ENCODE results near the gene AJUBA. TPM values are rescaled to one million over a fixed set of nuclear protein-coding genes. Genes with fewer than 3 reads are reported as not detected.

Gene AJUBA
- total RNA-seq, 1 donor from 2014 or later = 146 TPM

DNA sequence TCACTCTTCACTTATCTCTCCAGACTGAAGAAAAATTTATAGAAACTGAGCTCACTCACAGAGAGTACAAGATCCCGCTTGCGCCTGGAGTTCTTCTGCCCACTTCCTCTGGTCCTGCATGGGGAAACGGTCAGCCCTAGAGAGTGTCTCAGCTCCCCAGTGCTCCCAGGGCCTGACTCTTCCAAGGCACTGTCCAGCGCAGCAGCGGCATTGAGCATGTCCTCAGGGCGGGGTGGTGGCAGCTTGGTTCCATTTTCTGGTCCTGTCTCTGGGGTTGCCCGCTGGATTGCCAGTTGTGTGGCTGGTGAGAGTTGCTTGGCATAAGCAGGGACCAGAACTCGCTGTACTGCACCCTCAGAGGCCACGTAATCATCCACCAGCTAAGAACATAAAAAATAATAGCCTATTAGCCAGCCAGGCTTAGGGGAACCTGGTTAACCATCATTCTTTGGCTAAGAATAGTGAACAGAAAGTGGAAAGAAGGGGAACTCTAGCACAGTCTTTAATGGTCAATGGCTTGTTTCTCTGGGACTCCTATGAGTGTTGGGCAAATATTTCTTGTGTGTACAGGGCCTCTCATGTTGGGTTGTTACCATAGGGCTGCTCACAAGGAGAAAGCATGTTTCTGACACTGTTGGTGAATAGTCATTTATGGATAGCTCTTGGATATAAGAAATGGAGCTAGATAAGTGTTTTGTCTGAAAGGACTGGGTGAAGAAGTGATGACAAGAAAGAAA, 13.7 kb upstream of the AJUBA start:
- Histone ChIP-seq H3K36me3 (ENCODE audit: insufficient read depth, low read length) (no peaks in the 10 kb centered on the region), H2AFZ (ENCODE audit: low read depth, low read length) (no peak overlapping the region), H3K4me2 (ENCODE audit: low read length) (no peak overlapping the region), H3K79me2 (ENCODE audit: insufficient read depth, low read length) (no peaks in the 10 kb centered on the region), H3K4me1 (ENCODE audit: insufficient read depth, low read length) (peaks cover 5% of the 10 kb centered on the region), H3K4me3 (ENCODE audit: insufficient read depth, low read depth, low read length) (no peak overlapping the region), H4K20me1 (ENCODE audit: insufficient read depth, low read length) (no peaks in the 10 kb centered on the region), H3K9me3 (ENCODE audit: insufficient read depth, low read depth, low read length) (no peaks in the 10 kb centered on the region), H3K27me3 (ENCODE audit: insufficient read depth, low read length) (no peaks in the 10 kb centered on the region), H3K9ac (ENCODE audit: low read length) (no peak overlapping the region), H3K27ac (ENCODE audit: low read depth, low read length) (no peak overlapping the region)
- no peak for DNase-seq (ENCODE audit: low read depth)
- no peak for FAIRE-seq
- no peaks in the 10 kb centered on the region for H3K27me3 Mint-ChIP-seq (ENCODE audit: low read depth, unreplicated experiment)
- TF ChIP-seq, protein P1, sequence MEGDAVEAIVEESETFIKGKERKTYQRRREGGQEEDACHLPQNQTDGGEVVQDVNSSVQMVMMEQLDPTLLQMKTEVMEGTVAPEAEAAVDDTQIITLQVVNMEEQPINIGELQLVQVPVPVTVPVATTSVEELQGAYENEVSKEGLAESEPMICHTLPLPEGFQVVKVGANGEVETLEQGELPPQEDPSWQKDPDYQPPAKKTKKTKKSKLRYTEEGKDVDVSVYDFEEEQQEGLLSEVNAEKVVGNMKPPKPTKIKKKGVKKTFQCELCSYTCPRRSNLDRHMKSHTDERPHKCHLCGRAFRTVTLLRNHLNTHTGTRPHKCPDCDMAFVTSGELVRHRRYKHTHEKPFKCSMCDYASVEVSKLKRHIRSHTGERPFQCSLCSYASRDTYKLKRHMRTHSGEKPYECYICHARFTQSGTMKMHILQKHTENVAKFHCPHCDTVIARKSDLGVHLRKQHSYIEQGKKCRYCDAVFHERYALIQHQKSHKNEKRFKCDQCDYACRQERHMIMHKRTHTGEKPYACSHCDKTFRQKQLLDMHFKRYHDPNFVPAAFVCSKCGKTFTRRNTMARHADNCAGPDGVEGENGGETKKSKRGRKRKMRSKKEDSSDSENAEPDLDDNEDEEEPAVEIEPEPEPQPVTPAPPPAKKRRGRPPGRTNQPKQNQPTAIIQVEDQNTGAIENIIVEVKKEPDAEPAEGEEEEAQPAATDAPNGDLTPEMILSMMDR (IDR thresholded peaks at IDR 0.05; ENCODE audit: insufficient read depth, low read depth, low read length) = no peak
- no peak for TF ChIP-seq EZH2 (IDR thresholded peaks at IDR 0.05; ENCODE audit: insufficient read depth, low read length)
- peak overlapping the region; percentile 21 for H3K4me3 Mint-ChIP-seq (ENCODE audit: unreplicated experiment)
- H3K4me1 Mint-ChIP-seq (ENCODE audit: low read depth, unreplicated experiment) = peaks cover 8% of the 10 kb centered on the region
- H3K9me3 Mint-ChIP-seq (ENCODE audit: unreplicated experiment) = no peaks in the 10 kb centered on the region
- peak overlapping the region; percentile 12 for H3K27ac Mint-ChIP-seq (ENCODE audit: unreplicated experiment)
- H3K36me3 Mint-ChIP-seq (ENCODE audit: low read depth, unreplicated experiment) = no peaks in the 10 kb centered on the region

DNA sequence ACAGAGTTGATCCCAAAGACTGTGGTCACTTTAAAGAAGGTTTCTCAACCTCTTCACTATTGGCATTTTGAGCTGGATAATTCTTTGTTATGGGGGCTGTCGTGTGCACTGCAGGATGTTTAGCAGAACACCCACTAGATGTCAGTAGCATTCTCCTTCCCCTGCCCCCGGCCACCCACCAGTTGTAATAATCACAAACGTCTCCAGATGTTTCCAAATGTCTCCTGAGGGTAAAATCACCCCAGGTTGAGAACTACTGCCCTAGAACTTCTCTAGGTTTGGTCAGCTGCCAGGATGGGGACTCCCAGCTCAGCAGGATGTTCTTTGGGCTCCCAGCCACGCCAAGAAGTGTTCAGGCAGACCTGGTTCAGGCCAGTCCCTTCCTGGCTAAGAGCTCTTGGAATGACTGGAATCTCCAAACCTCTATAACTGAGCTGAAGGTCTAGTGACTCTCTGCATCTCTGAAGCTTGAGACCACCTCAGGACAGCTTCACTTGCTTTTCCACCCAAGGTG, 12.5 kb upstream of the AJUBA start:
- Histone ChIP-seq H3K27me3 (ENCODE audit: insufficient read depth, low read length) (no peaks in the 10 kb centered on the region), H3K27ac (ENCODE audit: low read depth, low read length) (no peak overlapping the region), H4K20me1 (ENCODE audit: insufficient read depth, low read length) (no peaks in the 10 kb centered on the region), H2AFZ (ENCODE audit: low read depth, low read length) (peak overlapping the region; percentile 20), H3K4me1 (ENCODE audit: insufficient read depth, low read length) (peaks cover 5% of the 10 kb centered on the region), H3K9ac (ENCODE audit: low read length) (peak overlapping the region; percentile 26), H3K79me2 (ENCODE audit: insufficient read depth, low read length) (no peaks in the 10 kb centered on the region), H3K4me3 (ENCODE audit: insufficient read depth, low read depth, low read length) (no peak overlapping the region), H3K36me3 (ENCODE audit: insufficient read depth, low read length) (no peaks in the 10 kb centered on the region), H3K9me3 (ENCODE audit: insufficient read depth, low read depth, low read length) (no peaks in the 10 kb centered on the region), H3K4me2 (ENCODE audit: low read length) (peak overlapping the region; percentile 27)
- peaks cover 8% of the 10 kb centered on the region for H3K4me1 Mint-ChIP-seq (ENCODE audit: low read depth, unreplicated experiment)
- FAIRE-seq = no peak
- no peak for TF ChIP-seq EZH2 (IDR thresholded peaks at IDR 0.05; ENCODE audit: insufficient read depth, low read length)
- TF ChIP-seq, protein P1 (IDR thresholded peaks at IDR 0.05; ENCODE audit: insufficient read depth, low read depth, low read length) = peak; percentile 63
- no peak overlapping the region for H3K4me3 Mint-ChIP-seq (ENCODE audit: unreplicated experiment)
- H3K9me3 Mint-ChIP-seq (ENCODE audit: unreplicated experiment) = no peaks in the 10 kb centered on the region
- H3K36me3 Mint-ChIP-seq (ENCODE audit: low read depth, unreplicated experiment) = no peaks in the 10 kb centered on the region
- H3K27ac Mint-ChIP-seq (ENCODE audit: unreplicated experiment) = no peak overlapping the region
- DNase-seq (ENCODE audit: low read depth) = no peak
- H3K27me3 Mint-ChIP-seq (ENCODE audit: low read depth, unreplicated experiment) = no peaks in the 10 kb centered on the region

DNA sequence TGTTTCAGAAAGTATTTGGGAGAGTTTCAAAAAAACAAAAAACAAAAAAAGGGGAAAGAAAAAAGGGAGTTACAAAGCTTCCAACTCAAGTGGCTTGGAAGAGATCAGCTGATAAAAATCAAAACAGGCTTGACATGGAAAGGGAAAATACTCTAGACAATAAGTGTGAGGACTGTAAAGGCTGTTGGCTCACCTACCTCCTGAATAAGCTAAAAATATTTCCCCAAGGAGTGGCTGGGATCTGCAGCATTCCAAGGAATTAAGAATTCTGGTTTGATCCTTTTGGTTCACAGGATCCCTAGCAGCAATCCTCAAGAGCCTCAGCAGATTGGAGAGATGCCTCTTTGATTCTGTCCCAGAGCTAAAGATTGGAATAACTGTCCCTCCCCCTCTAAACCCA, 11.2 kb upstream of the AJUBA start:
- H3K9ac ChIP-seq (ENCODE audit: low read length) = no peak overlapping the region
- H3K9me3 ChIP-seq (ENCODE audit: insufficient read depth, low read depth, low read length) = no peaks in the 10 kb centered on the region
- no peak overlapping the region for H3K4me2 ChIP-seq (ENCODE audit: low read length)
- DNase-seq (ENCODE audit: low read depth) = no peak
- no peaks in the 10 kb centered on the region for H4K20me1 ChIP-seq (ENCODE audit: insufficient read depth, low read length)
- H3K27me3 ChIP-seq (ENCODE audit: insufficient read depth, low read length) = no peaks in the 10 kb centered on the region
- H3K27ac ChIP-seq (ENCODE audit: low read depth, low read length) = no peak overlapping the region
- no peak for TF ChIP-seq EZH2 (IDR thresholded peaks at IDR 0.05; ENCODE audit: insufficient read depth, low read length)
- TF ChIP-seq, protein P1 (IDR thresholded peaks at IDR 0.05; ENCODE audit: insufficient read depth, low read depth, low read length) = no peak
- no peaks in the 10 kb centered on the region for H3K36me3 Mint-ChIP-seq (ENCODE audit: low read depth, unreplicated experiment)
- H3K4me1 ChIP-seq (ENCODE audit: insufficient read depth, low read length) = peaks cover 5% of the 10 kb centered on the region
- no peak overlapping the region for H2AFZ ChIP-seq (ENCODE audit: low read depth, low read length)
- no peak for FAIRE-seq
- no peaks in the 10 kb centered on the region for H3K36me3 ChIP-seq (ENCODE audit: insufficient read depth, low read length)
- H3K79me2 ChIP-seq (ENCODE audit: insufficient read depth, low read length) = no peaks in the 10 kb centered on the region
- no peak overlapping the region for H3K4me3 Mint-ChIP-seq (ENCODE audit: unreplicated experiment)
- H3K4me1 Mint-ChIP-seq (ENCODE audit: low read depth, unreplicated experiment) = peaks cover 8% of the 10 kb centered on the region
- H3K9me3 Mint-ChIP-seq (ENCODE audit: unreplicated experiment) = no peaks in the 10 kb centered on the region
- no peak overlapping the region for H3K4me3 ChIP-seq (ENCODE audit: insufficient read depth, low read depth, low read length)
- H3K27me3 Mint-ChIP-seq (ENCODE audit: low read depth, unreplicated experiment) = no peaks in the 10 kb centered on the region
- no peak overlapping the region for H3K27ac Mint-ChIP-seq (ENCODE audit: unreplicated experiment)
